Occipital lobe (tissue), 2 donors: ENCODE results near the gene AKR1C4. TPM values are rescaled to one million over a fixed set of nuclear protein-coding genes. Genes with fewer than 3 reads are reported as not detected.
"Not testable (repeated sequence)": the region's sequence is repeated elsewhere in the genome, so short reads cannot be mapped to it uniquely, and the experiment has no call there.

Source experiments
- DNase-seq: peaks from one replicate; lab custom pipeline; 2025; lab: John Stamatoyannopoulos, UW
- total RNA-seq: library from RNA; depleted of rRNA; stranded (reverse); fragments of >200 nt; gene quantifications from one replicate; pipeline ENCODE4 v1.2.3, GENCODE V29; 2014

The AKR1C4 gene
- not detected for total RNA-seq

DNA sequence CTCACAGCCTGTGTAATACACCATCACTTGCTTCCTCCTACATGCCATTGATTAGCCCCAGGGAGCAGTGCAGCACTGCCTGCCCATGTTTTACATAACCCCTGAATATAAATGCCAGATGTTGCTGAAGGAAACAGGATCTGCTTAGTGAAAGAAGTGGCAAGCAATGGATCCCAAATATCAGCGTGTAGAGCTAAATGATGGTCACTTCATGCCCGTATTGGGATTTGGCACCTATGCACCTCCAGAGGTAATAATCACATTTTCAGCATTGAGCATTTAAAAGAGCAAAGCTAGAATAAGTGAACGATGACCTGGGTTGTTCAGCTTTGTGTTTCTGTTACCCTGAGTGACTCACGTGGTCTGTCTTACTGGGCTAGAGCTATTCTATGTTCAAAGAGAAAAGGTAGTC lies at the start of gene AKR1C4:
TSS of gene AKR1C4 (plus strand) at position 136 of the 412 bp plus-strand sequence. CDS start at position 167, 31 bp downstream.
- no peak for DNase-seq

DNA sequence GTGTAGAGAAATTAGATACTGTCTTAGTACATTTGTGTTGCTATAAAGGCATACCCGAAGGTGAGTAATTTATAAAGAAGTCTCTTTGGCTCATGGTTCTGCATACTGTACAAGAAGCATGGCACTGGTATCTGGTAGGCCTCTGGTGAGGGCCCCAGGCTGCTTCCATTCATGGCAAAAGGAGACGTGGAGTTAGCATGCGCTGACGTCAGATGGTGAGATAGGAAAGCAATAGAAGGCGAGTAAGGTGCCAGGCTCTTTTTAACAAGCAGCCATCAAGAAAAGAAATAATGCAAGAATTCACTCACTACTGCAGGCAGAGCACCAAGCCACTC lies 49.8 kb upstream of the AKR1C4 start:
- no peak for DNase-seq

DNA sequence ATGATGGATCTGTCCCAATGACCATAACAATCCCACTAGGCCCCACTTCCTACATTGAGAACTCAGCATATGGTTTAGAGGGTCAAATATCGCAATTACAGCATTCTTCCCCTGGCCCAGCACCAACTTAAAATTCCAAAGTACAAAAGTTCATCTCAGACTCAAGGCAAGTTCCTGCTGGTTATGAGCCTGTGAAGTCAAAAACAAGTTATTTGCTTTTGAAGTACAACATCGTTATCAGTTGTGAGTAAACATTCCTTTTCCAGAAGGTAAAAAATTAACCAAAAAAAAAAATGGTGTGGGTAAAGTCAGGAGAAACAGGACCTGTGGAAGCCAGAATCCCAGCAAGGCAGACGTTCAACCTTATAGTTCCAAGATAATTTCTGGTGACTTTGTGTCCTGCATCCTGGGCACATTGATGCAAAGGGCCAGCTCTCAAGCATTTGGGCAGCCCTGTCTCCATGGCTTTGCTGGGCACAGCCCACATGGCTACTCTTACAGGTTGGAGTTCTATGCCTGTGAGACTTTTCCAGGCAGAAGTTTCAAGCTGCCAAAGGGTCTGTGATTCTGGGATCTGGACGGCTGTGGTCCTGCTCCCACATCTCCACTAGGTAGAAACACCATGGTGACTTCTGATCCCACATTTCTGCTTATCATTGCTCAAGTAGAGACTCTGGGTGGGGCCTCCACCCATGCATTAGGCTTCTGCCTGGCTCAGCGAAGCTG lies 49.2 kb upstream of the AKR1C4 start:
- no peak for DNase-seq

DNA sequence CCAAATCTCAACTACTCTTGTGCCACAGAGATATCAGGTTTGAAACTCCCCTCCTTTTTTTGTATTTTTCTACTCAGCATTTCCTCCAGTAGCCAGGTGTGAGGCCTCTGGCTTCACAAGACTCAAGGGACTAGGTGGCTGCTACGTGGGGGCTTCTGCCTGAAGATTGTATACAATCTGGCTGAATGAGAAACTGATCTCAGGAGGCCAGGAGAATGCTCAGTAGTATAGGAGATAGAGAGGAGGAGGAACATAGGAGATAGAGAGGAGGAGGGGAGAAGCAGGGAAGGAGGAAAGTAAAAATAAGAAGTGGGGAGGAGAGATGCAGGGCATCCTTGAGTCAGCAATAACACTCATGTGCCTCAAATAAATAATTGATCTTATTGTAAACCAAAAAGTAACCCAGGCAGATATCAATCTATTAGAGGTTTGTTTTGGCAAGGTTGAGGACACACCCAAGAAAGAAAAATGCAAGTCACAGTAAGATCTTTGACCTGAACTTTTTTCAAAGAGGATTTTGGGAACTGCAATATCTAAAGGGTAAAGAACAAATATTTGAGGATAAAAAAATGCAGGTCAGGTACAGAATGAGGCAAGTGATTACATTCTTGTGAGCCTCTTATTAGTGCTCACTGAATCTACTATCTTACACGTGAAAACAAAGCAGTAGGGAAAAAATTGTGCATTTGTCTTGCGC lies 48.5 kb upstream of the AKR1C4 start:
- DNase-seq = no peak

DNA sequence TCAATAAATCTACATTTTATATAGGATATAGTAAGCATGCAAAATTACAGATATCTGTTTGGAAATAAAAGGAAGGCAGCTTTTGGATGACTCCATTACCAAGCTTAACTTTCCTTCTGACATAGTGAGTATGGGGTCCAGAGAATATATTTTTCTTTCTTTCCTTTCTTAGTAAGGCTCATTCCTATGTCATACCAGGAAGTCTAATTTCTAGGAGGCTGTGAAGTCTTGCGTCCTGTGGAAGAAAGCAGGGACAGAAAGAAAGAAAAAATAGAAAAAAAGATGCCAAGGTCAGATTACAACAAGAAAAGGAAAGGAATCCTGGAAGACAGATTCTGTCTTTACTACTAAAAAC lies 48.0 kb upstream of the AKR1C4 start:
- no peak for DNase-seq

DNA sequence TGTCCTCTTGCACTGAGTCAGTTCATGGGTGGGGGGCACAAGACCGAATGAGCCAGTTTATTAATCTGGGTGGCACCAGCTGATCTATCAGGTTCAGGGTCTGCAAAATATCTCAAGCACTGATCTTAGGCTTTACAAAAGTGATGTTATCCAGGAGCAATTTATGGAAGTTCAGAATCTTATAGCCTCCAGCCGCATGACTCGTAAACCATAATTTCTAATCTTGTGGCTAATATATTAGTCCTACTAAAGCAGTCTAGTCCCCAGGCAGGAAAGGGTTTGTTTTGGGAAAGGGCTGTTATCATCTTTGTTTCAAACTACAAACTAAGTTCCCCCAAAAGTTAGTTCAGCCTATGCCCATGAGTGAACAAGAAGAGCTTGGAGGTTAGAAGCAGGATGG lies 45.6 kb upstream of the AKR1C4 start:
- no peak for DNase-seq

DNA sequence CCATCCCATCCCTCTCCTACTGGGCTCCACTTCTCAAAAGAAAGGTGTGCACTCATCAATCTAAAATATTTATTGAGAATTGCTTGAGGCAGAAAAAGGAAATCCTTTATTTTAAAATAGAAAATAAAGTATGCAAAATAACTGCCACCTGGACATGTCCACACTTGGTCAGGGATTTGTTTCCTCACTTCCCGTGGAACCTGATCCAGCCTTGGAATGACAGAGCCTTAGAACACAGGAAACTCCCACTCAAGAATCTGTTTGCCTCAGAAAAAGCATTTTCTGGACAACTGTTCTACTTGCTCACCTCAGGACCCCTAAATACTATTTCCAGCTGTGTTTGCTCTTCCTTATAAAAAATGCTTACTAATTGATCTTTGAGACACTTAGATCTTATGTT lies 40.7 kb upstream of the AKR1C4 start:
- no peak for DNase-seq

DNA sequence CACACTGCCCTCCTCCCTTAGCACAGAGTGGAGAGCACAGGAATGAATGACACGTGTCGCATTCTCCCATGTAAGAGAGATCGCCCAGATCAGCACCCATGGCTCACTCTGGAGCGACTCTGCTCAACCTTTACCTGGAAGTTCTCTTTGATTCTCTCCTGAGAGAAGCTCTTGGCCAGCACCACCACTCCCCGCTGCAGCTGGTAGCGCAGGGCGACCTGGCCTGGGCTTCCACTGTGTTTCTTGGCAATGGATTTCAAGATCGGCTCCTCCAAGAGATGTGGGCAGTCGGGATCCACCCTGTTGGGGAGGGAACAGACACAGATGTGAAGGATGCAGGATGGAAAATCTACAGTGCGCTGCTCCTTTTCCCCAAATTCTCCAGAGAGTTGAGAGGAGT lies 39.1 kb upstream of the AKR1C4 start:
- DNase-seq = no peak

DNA sequence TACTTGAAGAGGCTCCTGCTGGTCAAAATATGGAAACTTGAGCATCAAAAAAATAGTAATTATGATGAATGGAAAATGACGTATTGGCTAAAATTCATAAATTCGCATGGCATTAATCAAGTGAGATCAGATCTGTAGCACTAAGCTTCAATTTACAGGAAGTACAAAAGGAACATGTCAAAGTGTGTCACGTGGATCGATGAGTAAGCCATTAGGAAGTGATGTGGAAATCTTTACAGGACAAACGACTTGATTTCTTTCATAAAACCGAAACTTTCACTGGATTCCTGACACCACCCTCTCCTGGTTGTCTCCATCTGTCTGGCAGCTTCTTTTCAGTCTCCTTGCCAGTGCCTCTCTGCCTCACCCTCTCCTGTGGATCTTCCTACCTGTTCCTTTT lies 37.5 kb upstream of the AKR1C4 start:
- DNase-seq = no peak

DNA sequence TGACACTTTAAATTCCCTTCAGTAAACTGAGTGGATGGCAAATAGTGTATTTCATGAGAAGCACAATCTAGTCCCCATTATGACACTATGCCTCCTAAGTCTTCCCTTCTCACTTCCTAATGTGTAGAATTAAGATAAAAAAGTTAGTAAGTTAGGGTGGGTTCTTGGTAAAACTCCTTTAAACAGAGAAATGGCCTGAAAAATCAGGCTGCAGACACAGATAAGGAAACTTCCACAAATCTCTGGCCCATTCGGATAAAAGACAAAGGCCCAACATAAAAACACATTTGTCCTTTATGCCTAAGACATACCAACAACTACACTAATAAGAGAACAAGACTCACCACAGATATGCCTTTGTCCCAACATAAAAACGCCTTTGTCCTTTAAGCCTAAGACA lies 33.1 kb upstream of the AKR1C4 start:
- no peak for DNase-seq

DNA sequence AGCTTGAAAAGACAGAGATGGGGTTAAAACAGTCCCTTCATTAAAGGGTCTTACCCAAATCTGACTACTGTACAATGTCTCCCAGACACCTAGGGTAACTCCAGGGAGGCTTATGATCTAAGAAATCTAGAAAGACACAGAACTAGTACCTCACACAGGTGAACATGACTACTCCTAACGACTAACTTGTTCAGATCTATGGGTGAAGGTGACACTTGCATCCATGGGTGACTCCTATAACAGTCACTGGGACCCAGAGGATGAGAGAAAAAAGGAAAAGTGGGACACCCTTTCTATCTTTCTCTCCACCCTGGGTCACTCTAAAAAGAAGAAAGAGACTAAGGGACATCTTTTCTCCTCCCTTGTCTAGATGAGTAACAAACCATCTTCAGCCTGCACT lies 30.9 kb upstream of the AKR1C4 start:
- no peak for DNase-seq

DNA sequence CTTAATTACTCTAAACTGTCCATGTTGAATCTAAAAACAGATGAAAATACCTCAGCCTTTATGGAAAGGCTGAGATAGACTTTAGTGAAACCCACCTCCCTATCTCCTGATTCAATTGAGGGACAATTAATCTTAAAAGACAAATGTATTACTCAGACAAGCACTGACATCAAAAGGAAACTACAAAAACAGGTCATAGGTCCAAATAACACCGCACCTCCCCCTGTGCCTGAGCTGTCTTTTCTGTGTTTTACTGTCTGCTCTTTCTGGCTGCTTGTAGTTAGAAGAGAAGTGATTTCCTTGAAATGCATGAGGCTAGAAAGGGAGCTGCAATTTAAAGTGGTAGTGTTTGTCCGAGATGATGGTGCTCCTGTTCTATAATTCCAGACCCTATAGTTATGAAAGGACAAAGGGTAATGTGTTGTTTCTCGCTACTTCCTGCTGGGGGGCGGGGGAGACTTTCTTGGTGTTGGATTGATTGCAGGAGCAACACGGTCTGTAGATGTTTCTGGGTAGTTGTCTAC lies 27.7 kb upstream of the AKR1C4 start:
- DNase-seq = no peak

DNA sequence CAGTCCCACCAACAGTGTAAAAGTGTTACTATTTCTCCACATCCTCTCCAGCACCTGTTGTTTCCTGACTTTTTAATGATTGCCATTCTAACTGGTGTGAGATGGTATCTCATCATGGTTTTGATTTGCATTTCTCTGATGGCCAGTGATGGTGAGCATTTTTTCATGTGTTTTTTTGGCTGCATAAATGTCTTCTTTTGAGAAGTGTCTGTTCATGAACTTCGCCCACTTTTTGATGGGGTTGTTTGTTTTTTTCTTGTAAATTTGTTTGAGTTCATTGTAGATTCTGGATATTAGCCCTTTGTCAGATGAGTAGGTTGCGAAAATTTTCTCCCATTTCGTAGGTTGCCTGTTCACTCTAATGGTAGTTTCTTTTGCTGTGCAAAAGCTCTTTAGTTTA lies 21.1 kb upstream of the AKR1C4 start:
- DNase-seq = not testable (repeated sequence)

DNA sequence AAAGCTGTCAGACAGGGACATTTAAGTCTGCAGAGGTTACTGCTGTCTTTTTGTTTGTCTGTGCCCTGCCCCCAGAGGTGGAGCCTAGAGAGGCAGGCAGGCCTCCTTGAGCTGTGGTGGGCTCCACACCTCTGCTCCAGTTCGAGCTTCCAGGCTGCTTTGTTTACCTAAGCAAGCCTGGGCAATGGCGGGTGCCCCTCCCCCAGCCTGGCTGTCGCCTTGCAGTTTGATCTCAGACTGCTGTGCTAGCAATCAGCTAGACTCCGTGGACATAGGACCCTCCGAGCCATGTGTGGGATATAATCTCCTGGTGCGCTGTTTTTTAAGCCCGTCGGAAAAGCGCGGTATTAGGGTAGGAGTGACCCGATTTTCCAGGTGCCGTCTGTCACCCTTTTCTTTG lies 16.1 kb upstream of the AKR1C4 start:
- not testable (repeated sequence) for DNase-seq

DNA sequence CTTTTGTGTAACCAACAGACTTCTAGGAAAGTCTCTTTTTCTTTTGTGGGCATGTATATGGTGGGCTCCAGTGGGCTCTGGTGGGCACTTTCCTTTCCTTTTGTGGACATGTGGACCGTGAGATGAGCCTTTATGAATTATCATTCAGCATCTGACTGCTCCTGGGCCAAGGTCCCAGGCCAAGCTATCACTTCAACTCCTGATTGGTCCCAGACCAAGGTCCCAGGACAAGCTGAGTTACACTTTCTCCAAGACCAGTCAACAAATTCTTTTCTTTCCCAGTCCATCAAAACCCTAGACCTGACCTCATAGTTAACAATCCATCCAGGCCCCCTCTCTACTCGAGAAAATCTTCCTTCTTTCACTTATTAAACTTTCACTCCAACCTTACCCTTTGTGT lies 12.7 kb upstream of the AKR1C4 start:
- no peak for DNase-seq

DNA sequence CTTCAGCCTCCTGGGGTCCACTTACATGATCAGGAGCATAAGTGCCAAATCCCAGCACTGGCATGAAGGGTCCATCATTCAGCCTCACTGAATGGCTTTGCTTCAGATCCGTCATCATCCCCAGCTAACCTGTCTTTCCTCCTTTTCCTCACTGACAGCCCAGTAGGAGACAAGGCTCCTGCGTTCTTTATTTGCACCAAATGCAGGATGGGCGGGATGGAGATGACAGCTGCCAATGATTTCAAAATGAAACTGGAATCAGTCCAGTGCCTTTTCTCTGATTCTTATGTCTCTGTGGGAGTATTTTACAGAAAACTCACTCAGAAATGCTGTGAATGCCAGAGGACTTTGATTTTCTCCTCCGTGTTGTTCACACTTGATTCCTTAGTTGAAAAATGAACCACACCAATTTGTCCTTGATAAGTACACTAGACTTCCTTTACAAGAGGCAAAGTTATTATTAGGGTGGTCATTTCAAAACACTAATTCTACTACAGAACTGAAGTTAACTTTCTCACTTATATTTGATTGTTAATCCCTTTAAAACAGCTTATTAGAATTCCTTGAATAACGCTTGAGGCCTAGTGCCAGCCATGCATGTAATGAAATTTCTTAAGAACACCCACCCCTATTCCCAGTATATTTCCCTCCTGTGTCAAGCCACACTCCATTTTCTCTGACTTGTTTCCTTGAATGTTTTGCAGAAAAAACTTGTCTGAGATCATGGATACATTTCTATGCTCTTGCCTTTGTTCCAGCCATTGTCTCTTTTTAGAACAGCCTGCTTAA lies 11.5 kb upstream of the AKR1C4 start, which contains the start of gene AKR1C8:
TSS of gene AKR1C8 (minus strand) at position 164 of the 789 bp plus-strand sequence. CDS start at position 118, 46 bp downstream.
- no peak for DNase-seq

DNA sequence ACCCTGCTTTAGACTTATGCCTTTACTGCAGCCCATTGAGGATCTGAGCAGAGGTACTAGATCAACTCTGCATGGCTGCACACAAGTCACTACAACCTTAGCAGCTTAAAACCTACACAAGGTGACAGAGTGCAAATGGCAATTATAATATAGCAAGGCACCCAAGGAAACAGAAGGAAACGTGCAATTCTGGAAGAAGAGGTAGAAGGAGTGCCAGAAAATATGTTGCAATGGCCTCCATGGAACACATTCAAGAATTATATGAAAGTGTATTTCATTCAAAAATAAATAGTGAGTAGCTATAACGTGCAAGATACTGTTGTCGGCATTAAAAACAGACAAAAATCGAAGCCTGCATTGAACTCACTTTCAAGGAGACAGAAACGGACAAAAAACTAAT lies 8.8 kb upstream of the AKR1C4 start:
- DNase-seq = no peak

DNA sequence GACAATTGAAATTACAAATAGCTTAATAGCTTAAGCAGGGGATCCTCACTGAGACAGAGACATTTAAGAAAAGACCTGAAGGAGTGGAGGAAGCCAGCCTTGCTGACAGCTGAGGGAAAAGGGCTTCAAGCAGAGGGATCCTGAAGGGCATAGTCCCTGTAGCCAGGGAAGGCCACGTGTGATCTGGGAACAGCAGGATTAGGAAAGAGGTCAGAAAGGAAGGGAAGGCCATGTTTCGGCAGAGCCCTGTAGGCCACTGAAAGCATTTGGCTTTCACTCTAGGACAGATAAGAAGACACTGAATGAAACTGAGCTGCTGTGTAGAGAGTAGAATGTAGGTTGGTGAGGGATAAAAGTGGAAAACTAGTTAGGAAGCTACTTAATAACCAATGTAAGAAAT lies 8.3 kb upstream of the AKR1C4 start:
- DNase-seq = no peak

DNA sequence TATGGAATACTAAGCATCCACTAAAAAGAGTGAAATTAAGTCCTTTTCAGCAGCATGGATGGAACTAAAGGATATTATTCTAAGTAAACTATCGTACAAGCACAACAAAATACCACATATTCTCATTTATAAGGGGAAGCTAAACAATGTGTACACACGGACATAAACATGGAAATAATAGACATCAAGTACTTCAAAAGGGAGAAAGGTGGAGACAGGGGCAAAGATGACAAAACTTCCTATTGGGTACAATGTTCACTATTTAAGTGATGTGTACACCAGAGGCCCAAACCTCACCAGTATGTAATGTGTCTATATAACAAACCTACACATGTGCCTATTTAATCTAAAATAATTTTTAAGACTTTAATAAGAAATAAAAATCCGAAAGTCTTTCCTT lies 2.2 kb upstream of the AKR1C4 start:
- DNase-seq = no peak

DNA sequence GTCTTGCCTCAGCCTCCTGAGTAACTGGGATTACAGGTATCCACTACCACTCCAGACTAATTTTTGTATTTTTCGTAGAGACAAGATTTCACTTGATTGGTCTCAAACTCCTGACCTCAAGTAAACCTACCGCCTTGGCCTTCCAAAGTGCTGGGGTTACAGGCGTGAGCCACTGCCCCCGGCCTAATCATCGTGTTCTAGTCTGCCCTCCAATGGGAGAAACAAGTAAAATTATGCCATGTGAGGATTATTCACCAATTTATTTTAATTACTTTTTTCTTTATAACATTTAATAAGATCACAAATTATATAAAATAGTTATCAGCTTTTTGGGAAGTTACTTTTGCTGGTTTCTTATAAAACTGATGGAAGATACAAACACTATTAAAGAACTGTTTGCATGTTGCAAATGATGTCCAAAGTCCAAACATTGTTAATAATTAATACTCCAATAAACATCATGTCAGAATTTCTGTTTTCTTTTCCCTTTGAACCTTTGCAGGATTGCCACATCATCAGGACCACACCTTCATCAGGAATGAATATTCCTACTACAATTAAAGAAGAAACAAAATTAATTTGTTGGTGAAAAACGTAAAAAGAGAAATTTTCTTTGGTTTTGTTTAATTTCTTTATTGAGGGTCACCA lies 786 bp upstream of the AKR1C4 start:
- no peak for DNase-seq

DNA sequence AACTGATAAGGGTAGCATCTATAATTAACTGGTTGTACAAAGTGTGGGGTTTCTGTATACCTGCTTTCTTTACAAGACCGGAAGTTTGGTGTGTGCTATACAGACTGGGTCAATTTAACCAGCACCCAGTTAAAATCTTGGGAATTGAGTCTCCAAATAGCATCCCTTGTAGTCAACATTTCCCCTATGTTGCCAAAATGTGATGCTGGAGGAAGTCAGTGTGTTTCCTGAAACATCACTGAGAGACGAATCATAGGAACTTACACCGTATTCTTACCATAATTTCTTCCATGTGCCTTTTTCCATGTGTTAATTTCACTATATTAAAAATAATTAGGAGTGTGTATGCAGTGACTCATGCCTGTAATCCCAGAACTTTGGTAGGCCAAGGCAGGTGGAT lies 1.7 kb downstream of the AKR1C4 start:
- no peak for DNase-seq

DNA sequence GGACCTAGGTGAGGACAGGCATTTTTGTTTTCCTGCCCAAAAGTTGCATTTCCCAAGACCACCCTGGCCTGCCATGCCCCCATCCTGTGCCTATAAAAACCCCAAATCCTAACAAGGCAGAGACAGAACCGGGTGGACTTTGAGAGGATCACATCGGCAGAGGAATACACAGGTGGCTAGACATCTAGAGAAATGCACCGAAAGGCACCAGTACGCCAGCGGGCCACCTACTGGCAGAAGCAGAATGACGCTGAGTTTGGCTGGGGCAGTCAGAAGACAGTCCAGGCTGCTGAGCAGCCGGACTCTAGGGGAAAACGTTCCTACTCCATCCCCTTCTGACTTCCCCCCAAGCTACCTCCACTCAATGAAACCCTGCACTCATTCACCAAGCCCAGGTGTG lies 2.8 kb downstream of the AKR1C4 start:
- no peak for DNase-seq
